Measurements from ENCODE around the gene DOCK6.

The DOCK6 gene

GRCh38 chr19:11247934-11248333 is 14.4 kb downstream of the DOCK6 start:
- H3K79me2 ChIP-seq (ENCODE audit: low read length): no peaks in the 10 kb centered on the region
- no peaks in the 10 kb centered on the region for H3K9me2 ChIP-seq (replicated peaks; ENCODE audit: insufficient read depth, low read length)
- H2AFZ ChIP-seq (ENCODE audit: low read length): no peak overlapping the region
- no peaks in the 10 kb centered on the region for H4K20me1 ChIP-seq (ENCODE audit: insufficient read depth, low read length)
- peaks cover 67% of the 10 kb centered on the region for H3K27me3 ChIP-seq (replicated peaks; ENCODE audit: insufficient read depth, low read length)
- H3K9ac ChIP-seq (ENCODE audit: low read length): no peak overlapping the region
- no peak for DNase-seq
- no peak overlapping the region for H3K4me3 ChIP-seq (ENCODE audit: low read length)
- H3F3A ChIP-seq (ENCODE audit: insufficient read depth, low read length): no peaks in the 10 kb centered on the region
- H3K4me1 ChIP-seq (ENCODE audit: low read length): peaks cover 3% of the 10 kb centered on the region; the same call in 1 of the 2 replicates
- TF ChIP-seq CTCF (IDR thresholded peaks at IDR 0.05; ENCODE audit: low read length) (no peak), EZH2phosphoT487 (IDR thresholded peaks at IDR 0.05; ENCODE audit: low read length) (no peak), EZH2 (optimal IDR thresholded peaks at IDR 0.05; ENCODE audit: low read depth, low read length) (no peak)
- no peak overlapping the region for H3K27ac ChIP-seq (ENCODE audit: low read length)
- H3K4me2 ChIP-seq (ENCODE audit: low read depth, low read length): no peak overlapping the region
- H3K36me3 ChIP-seq (replicated peaks; ENCODE audit: insufficient read depth, low read length): no peaks in the 10 kb centered on the region
- no peaks in the 10 kb centered on the region for H3K9me3 ChIP-seq (replicated peaks; ENCODE audit: insufficient read depth, low read length)

GRCh38 chr19:11247391-11247790 is 14.9 kb downstream of the DOCK6 start:
- Histone ChIP-seq H3K9me3 (replicated peaks; ENCODE audit: insufficient read depth, low read length) (no peaks in the 10 kb centered on the region), H3K27ac (ENCODE audit: low read length) (no peak overlapping the region), H3K4me1 (ENCODE audit: low read length) (peaks cover 3% of the 10 kb centered on the region; the same call in 1 of the 2 replicates), H3K27me3 (replicated peaks; ENCODE audit: insufficient read depth, low read length) (peaks cover 66% of the 10 kb centered on the region), H3K9ac (ENCODE audit: low read length) (no peak overlapping the region), H3K36me3 (replicated peaks; ENCODE audit: insufficient read depth, low read length) (no peaks in the 10 kb centered on the region), H3K4me2 (ENCODE audit: low read depth, low read length) (no peak overlapping the region), H3K79me2 (ENCODE audit: low read length) (no peaks in the 10 kb centered on the region), H3K4me3 (ENCODE audit: low read length) (no peak overlapping the region), H3K9me2 (replicated peaks; ENCODE audit: insufficient read depth, low read length) (no peaks in the 10 kb centered on the region), H3F3A (ENCODE audit: insufficient read depth, low read length) (no peaks in the 10 kb centered on the region), H4K20me1 (ENCODE audit: insufficient read depth, low read length) (no peaks in the 10 kb centered on the region), H2AFZ (ENCODE audit: low read length) (no peak overlapping the region)
- no peak for TF ChIP-seq CTCF (IDR thresholded peaks at IDR 0.05; ENCODE audit: low read length)
- no peak for TF ChIP-seq EZH2phosphoT487 (IDR thresholded peaks at IDR 0.05; ENCODE audit: low read length)
- no peak for TF ChIP-seq EZH2 (optimal IDR thresholded peaks at IDR 0.05; ENCODE audit: low read depth, low read length)
- no peak for DNase-seq

GRCh38 chr19:11246941-11247340 is 15.4 kb downstream of the DOCK6 start:
- TF ChIP-seq CTCF (IDR thresholded peaks at IDR 0.05; ENCODE audit: low read length) (no peak), EZH2phosphoT487 (IDR thresholded peaks at IDR 0.05; ENCODE audit: low read length) (no peak)
- Histone ChIP-seq H3K4me3 (ENCODE audit: low read length) (no peak overlapping the region), H3K9me2 (replicated peaks; ENCODE audit: insufficient read depth, low read length) (no peaks in the 10 kb centered on the region), H3K9me3 (replicated peaks; ENCODE audit: insufficient read depth, low read length) (no peaks in the 10 kb centered on the region), H3K79me2 (ENCODE audit: low read length) (no peaks in the 10 kb centered on the region), H3K27me3 (replicated peaks; ENCODE audit: insufficient read depth, low read length) (peaks cover 66% of the 10 kb centered on the region), H3K4me2 (ENCODE audit: low read depth, low read length) (no peak overlapping the region), H3F3A (ENCODE audit: insufficient read depth, low read length) (no peaks in the 10 kb centered on the region), H3K4me1 (ENCODE audit: low read length) (peaks cover 3% of the 10 kb centered on the region; the same call in 1 of the 2 replicates), H2AFZ (ENCODE audit: low read length) (no peak overlapping the region), H4K20me1 (ENCODE audit: insufficient read depth, low read length) (no peaks in the 10 kb centered on the region), H3K9ac (ENCODE audit: low read length) (no peak overlapping the region), H3K36me3 (replicated peaks; ENCODE audit: insufficient read depth, low read length) (no peaks in the 10 kb centered on the region), H3K27ac (ENCODE audit: low read length) (no peak overlapping the region)
- DNase-seq: no peak

All from MM.1S (cell line).